ENCODE results near the gene DYRK1A. TPM values are rescaled to one million over a fixed set of nuclear protein-coding genes. Genes with fewer than 3 reads are reported as not detected.

Gene DYRK1A
- total and polyA plus RNA-seq, 7 donors: 21.5 to 105 (median 79.9) TPM

DNA sequence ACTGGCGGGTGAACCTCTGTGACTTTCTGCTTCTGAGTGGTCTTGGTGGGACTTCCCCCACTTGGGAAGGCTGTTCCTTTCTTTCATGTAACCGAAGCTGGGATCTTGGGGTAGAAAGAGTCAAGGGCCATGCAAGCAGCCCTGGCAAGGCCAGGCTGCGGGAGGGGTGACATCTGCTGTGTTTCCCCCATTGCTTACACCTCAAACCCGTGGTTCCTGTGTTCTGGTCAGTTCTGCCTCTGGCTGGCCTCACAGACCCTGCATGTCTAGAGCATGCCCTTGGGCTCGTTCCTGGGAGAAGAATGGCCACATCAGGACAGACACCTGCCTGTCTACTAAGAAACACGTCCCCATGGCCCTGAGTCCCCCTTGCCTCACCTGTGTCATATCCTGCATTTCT is 207.7 kb downstream of the DYRK1A start:
- intact Hi-C loops (cut with DNase I): no loop called here

DNA sequence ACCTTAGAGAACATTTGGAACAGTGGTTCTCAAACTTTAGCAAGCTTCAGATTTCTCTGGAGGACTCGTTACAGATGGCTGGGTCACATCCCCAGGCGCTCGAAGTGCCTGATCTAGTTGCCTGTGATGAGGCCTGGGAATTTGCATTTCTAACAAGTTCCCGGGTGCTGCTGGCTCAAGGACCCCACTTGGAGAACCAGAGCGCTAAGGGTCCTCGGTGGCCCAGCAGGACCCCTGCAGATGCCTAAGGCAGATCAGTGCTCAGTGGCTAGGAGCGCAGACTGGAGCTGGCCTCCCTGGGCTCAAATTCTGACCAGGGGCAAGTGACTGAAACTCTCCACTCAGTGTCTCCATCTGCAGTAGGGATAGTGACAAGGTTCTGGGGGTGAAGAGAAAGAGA is 208.2 kb downstream of the DYRK1A start:
- Histone ChIP-seq H3K27ac (no peak overlapping the region), H3K36me3 (ENCODE audit: insufficient read depth in 1 of 2, low read depth in 1 of 2) (no peaks in the 10 kb centered on the region), H3K9me3 (peaks cover 13% of the 10 kb centered on the region), H3K4me3 (no peak overlapping the region), H3K4me1 (no peaks in the 10 kb centered on the region), H3K27me3 (ENCODE audit: insufficient read depth in 3 of 3, low read length in 2 of 3) (no peaks in the 10 kb centered on the region)
- DNase-seq: no peak
- TF ChIP-seq, protein P1, sequence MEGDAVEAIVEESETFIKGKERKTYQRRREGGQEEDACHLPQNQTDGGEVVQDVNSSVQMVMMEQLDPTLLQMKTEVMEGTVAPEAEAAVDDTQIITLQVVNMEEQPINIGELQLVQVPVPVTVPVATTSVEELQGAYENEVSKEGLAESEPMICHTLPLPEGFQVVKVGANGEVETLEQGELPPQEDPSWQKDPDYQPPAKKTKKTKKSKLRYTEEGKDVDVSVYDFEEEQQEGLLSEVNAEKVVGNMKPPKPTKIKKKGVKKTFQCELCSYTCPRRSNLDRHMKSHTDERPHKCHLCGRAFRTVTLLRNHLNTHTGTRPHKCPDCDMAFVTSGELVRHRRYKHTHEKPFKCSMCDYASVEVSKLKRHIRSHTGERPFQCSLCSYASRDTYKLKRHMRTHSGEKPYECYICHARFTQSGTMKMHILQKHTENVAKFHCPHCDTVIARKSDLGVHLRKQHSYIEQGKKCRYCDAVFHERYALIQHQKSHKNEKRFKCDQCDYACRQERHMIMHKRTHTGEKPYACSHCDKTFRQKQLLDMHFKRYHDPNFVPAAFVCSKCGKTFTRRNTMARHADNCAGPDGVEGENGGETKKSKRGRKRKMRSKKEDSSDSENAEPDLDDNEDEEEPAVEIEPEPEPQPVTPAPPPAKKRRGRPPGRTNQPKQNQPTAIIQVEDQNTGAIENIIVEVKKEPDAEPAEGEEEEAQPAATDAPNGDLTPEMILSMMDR (IDR thresholded peaks at IDR 0.05): no peak
- 86 to 98% (median 97%) methylated on average over 7 of the region's 7 CpGs for WGBS, 3 donors
- intact Hi-C loops (cut with DNase I): no loop called here
- ATAC-seq: no peak

More for the DNA sequence above, 207.7 kb downstream of the DYRK1A start:
- Histone ChIP-seq H3K4me1 (no peaks in the 10 kb centered on the region), H3K9me3 (peaks cover 13% of the 10 kb centered on the region), H3K36me3 (ENCODE audit: insufficient read depth in 1 of 2, low read depth in 1 of 2) (no peaks in the 10 kb centered on the region), H3K27ac (no peak overlapping the region), H3K4me3 (no peak overlapping the region), H3K27me3 (ENCODE audit: insufficient read depth in 3 of 3, low read length in 2 of 3) (no peaks in the 10 kb centered on the region)
- WGBS, 3 donors: 90 to 96% (median 95%) methylated on average over 6 of the region's 6 CpGs
- TF ChIP-seq, protein P1 (IDR thresholded peaks at IDR 0.05): no peak
- ATAC-seq (no peak), DNase-seq (no peak)

- WGBS, 3 donors: 63 to 78% (median 69%) methylated on average over 11 of the region's 11 CpGs
- DNase-seq (no peak), ATAC-seq (peak in 2 of 4 donors; percentile 32 to 37)
- intact Hi-C loops (cut with DNase I): no loop called here
- no peaks in the 10 kb centered on the region for H3K4me1 ChIP-seq
- H3K4me3 ChIP-seq: no peak overlapping the region
- TF ChIP-seq, protein P1 (IDR thresholded peaks at IDR 0.05): no peak
- H3K36me3 ChIP-seq (ENCODE audit: insufficient read depth in 1 of 2, low read depth in 1 of 2): no peaks in the 10 kb centered on the region
- H3K9me3 ChIP-seq: peaks cover 13% of the 10 kb centered on the region
- no peaks in the 10 kb centered on the region for H3K27me3 ChIP-seq (ENCODE audit: insufficient read depth in 3 of 3, low read length in 2 of 3)
- H3K27ac ChIP-seq: no peak overlapping the region
Measured at GRCh38 chr21:37575580-37575979, 209.0 kb downstream of the DYRK1A start.

Other genes with a start within 250 kb of the DYRK1A start
- gene VPS26C, start 99.4 kb upstream of the DYRK1A start, total RNA-seq: 10 to 100 TPM; 32.7 to 58.4 (median 46.8) TPM
- 10 to 100 TPM; 29.6 to 78.2 (median 52.5) TPM for gene VPS26C, start 99.4 kb upstream of the DYRK1A start, polyA plus RNA-seq

Measured in psoas muscle (tissue), 8 donors.